Liver (tissue), 3 donors: ENCODE results near the gene ATP10D.

Experiments
- ATF3 ChIP-seq: IDR thresholded peaks from 2 replicates; pipeline ENCODE4 v1.6.1; 2016; ENCODE audit warnings: antibody characterized with exemption
- CTCF ChIP-seq: fragments of 150-350 bp; IDR thresholded peaks from 2 replicates; pipeline ENCODE4 v1.5.1; 2017; ENCODE audit warnings: improper control_type of control experiment, low read depth, low read length; ENCODE audit not compliant: missing input control
- EGR1 ChIP-seq, 2 donors: IDR thresholded peaks; 2 replicates each; pipeline ENCODE4 v1.6.1; 2016 to 2018; ENCODE audit warnings: antibody characterized with exemption in 2 of 2, low read depth in 2 of 2
- GABPA ChIP-seq, 2 donors: IDR thresholded peaks in 1 of 2; conservative IDR thresholded peaks in 1 of 2; 2 replicates each; pipeline ENCODE4 v1.6.1; 2016; ENCODE audit warnings: antibody characterized with exemption in 2 of 2, mild to moderate bottlenecking in 1 of 2, moderate library complexity in 1 of 2
- HNF4A ChIP-seq, 2 donors: conservative IDR thresholded peaks; 2 replicates each; pipeline ENCODE4 v1.6.1; 2016; ENCODE audit warnings: antibody characterized with exemption in 2 of 2, mild to moderate bottlenecking in 2 of 2
- HNF4G ChIP-seq: IDR thresholded peaks from 2 replicates; pipeline ENCODE4 v1.6.1; 2016; ENCODE audit warnings: antibody characterized with exemption
- JUND ChIP-seq, 2 donors: IDR thresholded peaks; 2 replicates each; pipeline ENCODE4 v1.6.1; 2016; ENCODE audit warnings: antibody characterized with exemption in 2 of 2
- MAX ChIP-seq: IDR thresholded peaks from 2 replicates; pipeline ENCODE4 v1.6.1; 2016; ENCODE audit warnings: antibody characterized with exemption
- NR2F2 ChIP-seq: IDR thresholded peaks from 2 replicates; pipeline ENCODE4 v1.6.1; 2016; ENCODE audit warnings: antibody characterized with exemption
- RAD21 ChIP-seq, 2 donors: IDR thresholded peaks; 2 replicates each; pipeline ENCODE4 v1.6.1; 2016; ENCODE audit warnings: antibody characterized with exemption in 2 of 2, mild to moderate bottlenecking in 2 of 2
- REST ChIP-seq: IDR thresholded peaks from 2 replicates; pipeline ENCODE4 v1.6.1; 2016; ENCODE audit warnings: antibody characterized with exemption, mild to moderate bottlenecking
- SP1 ChIP-seq: IDR thresholded peaks from 2 replicates; pipeline ENCODE4 v1.6.1; 2018; ENCODE audit warnings: antibody characterized with exemption, mild to moderate bottlenecking
- TAF1 ChIP-seq: conservative IDR thresholded peaks from 2 replicates; pipeline ENCODE4 v1.6.1; 2016; ENCODE audit warnings: antibody characterized with exemption, mild to moderate bottlenecking
- YY1 ChIP-seq: IDR thresholded peaks from 2 replicates; pipeline ENCODE4 v1.6.1; 2016; ENCODE audit warnings: antibody characterized with exemption, mild to moderate bottlenecking
- donor health status: healthy.
- donor health status: healthy.

- TF ChIP-seq CTCF, result no peak
- no peak for TF ChIP-seq SP1
- TF ChIP-seq REST, result no peak
- no peak for TF ChIP-seq ATF3
- TF ChIP-seq EGR1 (IDR thresholded peaks at IDR 0.05; ENCODE audit: low read depth in 2 of 2), result no peak
- TF ChIP-seq RAD21 (IDR thresholded peaks at IDR 0.05), result no peak
- TF ChIP-seq TAF1, result no peak
- no peak for TF ChIP-seq GABPA (IDR thresholded peaks at IDR 0.05 in 1 of 2, conservative IDR thresholded peaks at IDR 0.05 in 1 of 2)
- no peak for TF ChIP-seq HNF4A (conservative IDR thresholded peaks at IDR 0.05)
- no peak for TF ChIP-seq MAX
- TF ChIP-seq NR2F2, result no peak
- no peak for TF ChIP-seq JUND (IDR thresholded peaks at IDR 0.05)
- no peak for TF ChIP-seq YY1
- TF ChIP-seq HNF4G, result no peak
These were observed 2.7 kb upstream of the ATP10D start for GRCh38 chr4:47482326-47482725.
